Gastrocnemius medialis (tissue), 4 donors: Measurements from ENCODE around the gene ZBTB2.

Source experiments
- POLR2A ChIP-seq, 2 donors: fragments of 450-650 bp; IDR thresholded peaks; one replicate each; pipeline ENCODE4 v1.6.1; 2017; ENCODE audit warnings: antibody characterized with exemption in 2 of 2, mild to moderate bottlenecking in 2 of 2, moderate library complexity in 2 of 2
- TF ChIP-seq, protein P1 (sequence below), 5 experiments: fragments of 450-650 bp in 3 of 5; fragments of 200-600 bp in 2 of 5; sonication (generic) in 2 of 5; IDR thresholded peaks in 4 of 5; conservative IDR thresholded peaks in 1 of 5; 1 replicate in 4 of 5; 2 replicates in 1 of 5; pipeline ENCODE4 v1.5.1; 2016 to 2019; ENCODE audit warnings: antibody characterized with exemption in 5 of 5, mild to moderate bottlenecking in 3 of 5, moderate library complexity in 3 of 5

DNA sequence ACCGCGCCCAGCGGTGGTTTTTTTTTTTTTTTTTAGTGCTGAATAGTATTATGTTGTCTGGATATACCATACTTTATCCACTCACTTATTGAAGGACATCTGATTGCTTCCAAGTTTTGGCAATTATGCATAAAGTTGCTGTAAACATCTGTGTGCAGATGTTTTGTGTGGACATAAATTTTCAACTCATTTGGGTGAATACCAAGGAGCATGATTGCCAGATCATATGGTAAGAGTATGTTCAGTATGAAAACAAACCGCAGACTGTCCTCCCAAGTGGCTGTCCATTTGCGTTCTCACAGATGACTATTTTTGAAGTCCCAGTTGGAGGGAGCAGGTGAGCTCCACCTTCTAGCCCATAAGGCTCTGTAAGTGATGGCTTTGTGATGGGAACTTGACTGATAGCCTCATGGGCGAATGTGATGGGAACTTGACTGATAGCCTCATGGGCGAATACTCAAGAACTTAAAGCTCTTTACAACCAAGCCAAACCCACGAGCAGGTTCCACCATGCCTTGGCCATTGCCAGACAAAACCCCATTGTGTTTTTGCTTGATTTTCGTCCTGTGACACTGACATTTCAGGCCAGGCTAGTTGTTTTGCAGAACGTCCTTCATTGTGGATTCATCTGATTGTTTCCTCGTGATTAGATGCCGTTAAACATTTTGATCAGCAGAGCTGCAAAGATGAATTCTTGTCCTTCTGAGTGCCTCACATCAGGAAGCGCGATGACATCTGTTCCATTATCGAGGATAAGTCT is 51.0 kb downstream of the ZBTB2 start:
- TF ChIP-seq, protein P1, sequence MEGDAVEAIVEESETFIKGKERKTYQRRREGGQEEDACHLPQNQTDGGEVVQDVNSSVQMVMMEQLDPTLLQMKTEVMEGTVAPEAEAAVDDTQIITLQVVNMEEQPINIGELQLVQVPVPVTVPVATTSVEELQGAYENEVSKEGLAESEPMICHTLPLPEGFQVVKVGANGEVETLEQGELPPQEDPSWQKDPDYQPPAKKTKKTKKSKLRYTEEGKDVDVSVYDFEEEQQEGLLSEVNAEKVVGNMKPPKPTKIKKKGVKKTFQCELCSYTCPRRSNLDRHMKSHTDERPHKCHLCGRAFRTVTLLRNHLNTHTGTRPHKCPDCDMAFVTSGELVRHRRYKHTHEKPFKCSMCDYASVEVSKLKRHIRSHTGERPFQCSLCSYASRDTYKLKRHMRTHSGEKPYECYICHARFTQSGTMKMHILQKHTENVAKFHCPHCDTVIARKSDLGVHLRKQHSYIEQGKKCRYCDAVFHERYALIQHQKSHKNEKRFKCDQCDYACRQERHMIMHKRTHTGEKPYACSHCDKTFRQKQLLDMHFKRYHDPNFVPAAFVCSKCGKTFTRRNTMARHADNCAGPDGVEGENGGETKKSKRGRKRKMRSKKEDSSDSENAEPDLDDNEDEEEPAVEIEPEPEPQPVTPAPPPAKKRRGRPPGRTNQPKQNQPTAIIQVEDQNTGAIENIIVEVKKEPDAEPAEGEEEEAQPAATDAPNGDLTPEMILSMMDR (IDR thresholded peaks at IDR 0.05 in 4 of 5, conservative IDR thresholded peaks at IDR 0.05 in 1 of 5), result no peak
- TF ChIP-seq POLR2A (IDR thresholded peaks at IDR 0.05), result no peak
